Activated gamma-delta T cell (primary cell): ENCODE results near the gene GARS1.
"Not testable (repeated sequence)": the region's sequence is repeated elsewhere in the genome, so short reads cannot be mapped to it uniquely, and the experiment has no call there.

Experiments
- DNase-seq: peaks from one replicate; lab custom pipeline; 2025; lab: John Stamatoyannopoulos, UW

The GARS1 gene

GRCh38 chr7:30627026-30627425, 32.3 kb downstream of the GARS1 start:
- no peak for DNase-seq

DNA sequence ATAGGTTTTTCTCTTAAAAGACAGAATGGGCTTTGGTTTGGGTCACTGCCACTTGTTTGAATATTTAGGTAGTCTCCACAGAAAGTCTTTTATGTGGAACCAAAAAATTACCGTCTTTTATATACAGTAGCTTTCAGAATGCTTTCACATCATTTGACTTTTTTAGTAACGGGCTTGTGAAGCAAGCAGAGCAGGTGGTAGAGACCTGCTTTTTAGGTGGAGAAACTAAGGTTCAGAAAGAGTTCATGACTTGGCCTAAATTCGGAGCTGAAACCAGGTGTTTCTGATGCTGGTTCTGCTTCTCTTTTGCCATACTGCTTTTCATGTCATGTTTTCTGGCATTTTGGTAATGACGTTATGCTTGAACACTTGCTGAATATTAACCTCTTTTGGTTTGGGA, 36.3 kb downstream of the GARS1 start:
- no peak for DNase-seq

DNA sequence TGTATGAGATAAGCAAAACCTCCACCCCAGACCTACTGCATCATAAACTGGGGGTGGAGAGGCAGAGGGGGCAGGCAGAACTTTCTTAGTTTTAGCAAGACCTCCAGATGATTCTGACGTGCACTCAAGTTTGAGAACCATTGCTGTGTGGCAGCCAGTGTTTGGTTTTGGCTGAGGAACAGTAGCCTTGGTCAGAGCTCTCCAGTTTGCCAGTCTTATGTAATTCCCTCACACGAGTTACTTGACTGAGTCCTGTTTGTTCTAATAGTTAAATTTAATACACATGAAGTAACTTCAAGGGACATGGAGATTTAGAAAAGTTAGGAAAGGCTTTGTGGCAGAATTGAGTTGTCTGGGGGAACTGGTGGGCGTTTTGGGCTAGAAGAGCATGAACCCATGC, 38.5 kb downstream of the GARS1 start:
- no peak for DNase-seq

DNA sequence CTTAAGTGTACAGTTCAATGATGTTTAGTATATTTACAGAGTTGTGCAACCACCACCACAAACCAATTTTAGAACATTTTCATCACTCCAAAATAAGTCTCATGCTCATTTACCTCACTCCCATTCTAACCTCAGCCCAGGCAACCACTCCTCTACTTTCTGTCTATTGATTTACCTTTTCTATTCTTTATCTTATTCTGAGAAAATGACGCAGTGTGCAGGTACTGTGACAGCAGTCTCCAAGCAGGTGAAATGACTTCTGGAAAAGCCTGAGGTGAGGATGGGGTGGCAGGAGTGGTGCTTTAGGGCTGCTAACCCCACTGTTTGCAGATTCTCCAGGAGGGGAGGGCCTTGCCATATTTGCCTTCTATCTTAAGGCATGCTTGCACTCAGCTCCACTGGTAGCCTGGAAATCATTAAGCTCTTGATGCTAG, 39.5 kb downstream of the GARS1 start:
- no peak for DNase-seq

- no peak for DNase-seq
Observed at GRCh38 chr7:30634634-30635201, 40.0 kb downstream of the GARS1 start.

DNA sequence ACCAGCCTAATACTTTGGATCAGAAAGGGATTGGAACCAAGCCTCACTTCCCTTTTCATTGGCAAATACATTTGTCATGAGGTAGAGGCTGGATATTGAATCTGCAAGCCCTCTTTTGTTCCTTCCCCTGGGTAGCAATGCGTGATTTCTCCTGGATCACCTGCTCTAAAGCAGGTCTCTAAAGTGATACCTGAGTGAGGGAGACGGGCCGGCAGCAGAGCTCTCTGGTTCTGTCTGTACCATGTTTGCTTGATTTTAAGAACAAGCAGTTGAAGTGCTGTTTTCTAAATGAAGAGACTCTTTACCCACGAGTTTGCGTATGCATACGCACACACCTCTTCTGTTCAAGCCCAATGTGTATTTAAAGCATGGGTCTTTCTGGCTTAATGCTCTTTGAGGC, 41.1 kb downstream of the GARS1 start:
- no peak for DNase-seq

DNA sequence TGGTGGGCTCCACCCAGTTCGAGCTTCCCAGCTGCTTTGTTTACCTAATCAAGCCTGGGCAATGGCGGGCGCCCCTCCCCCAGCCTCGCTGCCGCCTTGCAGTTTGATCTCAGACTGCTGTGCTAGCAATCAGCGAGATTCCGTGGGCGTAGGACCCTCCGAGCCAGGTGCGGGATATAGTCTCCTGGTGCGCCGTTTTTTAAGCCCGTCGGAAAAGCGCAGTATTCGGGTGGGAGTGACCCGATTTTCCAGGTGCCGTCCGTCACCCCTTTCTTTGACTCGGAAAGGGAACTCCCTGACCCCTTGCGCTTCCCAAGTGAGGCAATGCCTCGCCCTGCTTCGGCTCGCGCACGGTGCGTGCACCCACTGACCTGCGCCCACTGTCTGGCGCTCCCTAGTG, 47.6 kb downstream of the GARS1 start:
- not testable (repeated sequence) for DNase-seq

DNA sequence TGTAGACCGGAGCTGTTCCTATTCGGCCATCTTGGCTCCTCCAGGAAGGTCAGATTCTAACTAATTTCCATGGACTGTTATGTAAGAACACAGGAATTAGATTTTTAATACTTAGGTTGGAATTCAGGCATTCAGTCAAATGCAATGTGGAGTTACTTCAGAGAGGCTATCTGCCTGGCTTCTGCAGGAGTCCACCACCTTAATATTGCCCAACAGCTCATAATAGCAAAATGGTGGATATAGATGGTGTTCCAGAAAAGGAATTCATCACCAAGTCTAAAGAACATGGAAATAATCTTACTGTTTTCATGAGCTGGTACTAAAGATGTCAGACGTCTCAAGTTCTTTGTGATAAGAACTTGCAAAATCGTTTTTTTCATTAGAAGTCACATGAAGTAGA, 48.1 kb downstream of the GARS1 start:
- no peak for DNase-seq

DNA sequence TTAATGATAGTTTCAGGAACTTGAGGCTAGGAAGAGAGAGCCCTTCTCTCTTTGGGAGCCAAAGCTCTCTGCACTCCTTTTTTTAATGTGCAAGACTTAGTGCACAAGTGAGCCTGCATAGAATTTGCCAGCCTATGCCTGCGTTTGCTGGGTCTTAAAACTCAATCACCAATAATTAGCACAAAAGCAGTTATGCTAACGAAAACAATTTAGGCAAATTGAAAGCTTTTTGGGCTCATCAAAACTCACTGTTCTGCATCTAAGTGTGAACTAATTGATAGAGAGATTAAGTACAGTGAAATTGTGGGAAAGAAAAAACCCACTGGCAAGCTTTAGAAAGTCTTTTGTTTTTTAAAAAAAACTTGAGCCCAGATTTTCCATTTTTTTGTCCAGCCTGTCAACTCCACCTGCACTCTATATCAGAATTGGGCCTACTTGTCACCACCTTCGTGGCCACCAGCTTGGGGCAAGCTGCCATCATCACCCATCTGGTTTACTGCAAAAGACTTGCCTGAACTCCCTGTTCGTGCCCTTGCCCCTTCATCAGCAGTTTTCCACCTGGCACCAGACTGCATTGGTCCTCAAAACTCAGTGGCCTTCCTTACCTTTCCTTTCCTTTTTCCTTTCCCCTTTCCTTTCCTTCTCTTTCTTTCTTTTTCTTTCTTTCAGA, 49.7 kb downstream of the GARS1 start:
- no peak for DNase-seq

DNA sequence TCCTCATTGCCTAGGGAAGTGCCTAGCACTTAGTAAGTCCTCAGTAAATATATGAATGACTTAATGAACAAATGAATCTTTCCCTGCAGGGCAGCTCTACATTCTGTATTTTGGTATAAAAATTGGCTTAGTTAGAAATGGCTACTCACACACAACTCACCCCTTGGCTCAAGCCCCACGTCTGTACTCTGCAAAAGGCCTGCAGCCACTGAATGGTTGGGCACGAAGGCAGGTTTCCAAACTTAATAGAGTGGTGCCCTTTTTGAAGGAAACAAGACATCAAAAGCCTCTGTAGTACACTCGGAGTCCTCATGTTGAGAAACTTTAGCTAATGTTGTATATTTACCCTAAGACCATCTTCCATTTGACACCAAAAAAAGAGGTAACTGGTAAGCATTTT, 51.0 kb downstream of the GARS1 start:
- DNase-seq: no peak

- no peak for DNase-seq
Observed at GRCh38 chr7:30646154-30646553, 51.5 kb downstream of the GARS1 start.

- no peak for DNase-seq
Observed at GRCh38 chr7:30647589-30648364, 53.1 kb downstream of the GARS1 start.

- no peak for DNase-seq
Observed at GRCh38 chr7:30648744-30649540, 54.3 kb downstream of the GARS1 start.

DNA sequence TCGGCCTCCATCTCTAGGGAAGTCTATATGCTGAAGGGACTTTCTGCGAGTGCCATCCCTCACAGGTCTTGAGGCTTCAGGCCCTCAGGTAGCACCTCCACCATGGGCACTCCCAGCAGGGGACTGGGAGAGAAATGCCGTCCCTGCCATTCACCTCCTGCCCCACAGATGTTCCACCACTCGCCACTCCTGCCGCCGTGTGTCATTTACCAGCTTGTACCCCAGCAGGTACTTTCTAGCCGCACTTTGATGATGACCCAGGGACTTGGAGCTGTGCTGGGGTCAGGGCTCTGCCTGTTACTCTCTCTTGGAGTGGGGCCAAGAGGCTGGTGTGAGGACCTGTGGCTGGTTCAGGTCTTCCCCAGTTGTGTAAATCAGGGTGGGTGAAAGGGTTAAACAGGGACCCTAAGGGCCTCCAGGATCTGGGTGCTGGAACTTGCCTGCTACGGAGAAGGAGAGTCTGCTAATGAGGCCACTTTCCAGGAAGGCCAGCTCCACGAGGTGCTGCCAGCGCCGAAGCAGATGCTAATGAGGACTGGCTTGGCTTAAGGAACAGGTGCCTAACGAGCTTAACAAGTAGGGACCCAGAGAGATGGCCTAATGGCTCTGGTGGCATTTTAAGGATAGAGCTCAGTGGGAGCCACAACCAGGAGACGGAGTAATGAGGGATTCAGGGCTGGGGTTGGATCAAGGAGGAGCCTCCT, 55.2 kb downstream of the GARS1 start:
- DNase-seq: no peak

- no peak for DNase-seq
Observed at GRCh38 chr7:30650421-30650808, 55.7 kb downstream of the GARS1 start.

GRCh38 chr7:30652132-30652531, 57.5 kb downstream of the GARS1 start:
- no peak for DNase-seq

- DNase-seq: no peak
Observed at GRCh38 chr7:30652698-30653641, 58.3 kb downstream of the GARS1 start.

DNA sequence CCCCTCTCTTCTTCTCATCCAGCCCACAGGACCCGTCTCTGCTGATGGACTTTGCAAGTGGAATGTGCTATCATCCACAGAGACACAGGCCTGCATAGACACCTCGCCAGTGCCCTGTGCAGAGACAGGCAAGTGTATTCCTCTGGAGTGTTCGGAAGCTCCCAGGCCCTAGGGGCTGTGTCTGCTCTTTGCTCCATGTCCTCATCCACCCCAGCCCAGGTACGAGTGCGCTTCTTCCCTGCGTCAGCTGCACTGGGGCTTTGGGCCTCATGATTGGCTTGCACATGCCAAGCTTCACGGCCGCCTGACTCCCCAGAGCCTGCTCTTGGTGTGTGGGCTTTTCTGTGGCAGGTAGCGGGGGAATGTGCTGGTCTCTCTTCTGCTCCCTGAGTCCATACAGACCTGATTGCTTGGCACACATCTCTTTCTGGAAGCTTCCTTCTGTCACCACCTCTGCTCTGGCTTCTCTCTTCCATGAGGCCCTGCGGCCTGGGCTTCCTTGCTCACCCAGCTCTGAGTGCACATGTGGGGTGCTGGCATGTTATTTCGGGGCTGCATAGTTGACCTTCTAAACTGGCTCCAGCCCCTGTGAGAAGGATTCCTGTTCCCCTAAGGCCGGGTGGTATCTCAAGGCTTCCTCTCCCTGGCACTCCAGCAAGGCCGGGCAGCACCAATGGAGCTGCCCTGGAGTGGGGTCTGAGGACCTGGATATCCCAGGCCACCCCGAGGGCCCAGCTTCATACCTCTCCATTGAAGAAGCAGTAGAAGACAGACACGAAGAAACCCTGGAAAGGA, 59.8 kb downstream of the GARS1 start:
- no peak for DNase-seq

- no peak for DNase-seq
Observed at GRCh38 chr7:30655096-30655970, 60.7 kb downstream of the GARS1 start.
